IPS-NIHi11 (cell line): ENCODE data around the gene LPP.
"Not testable (repeated sequence)": the region's sequence is repeated elsewhere in the genome, so short reads cannot be mapped to it uniquely, and the experiment has no call there.

ENCODE experiments used
- DNase-seq: peaks from one replicate; pipeline ENCODE4 v3.0.0; 2012; ENCODE audit warnings: mixed read lengths, low spot score

Gene LPP

DNA sequence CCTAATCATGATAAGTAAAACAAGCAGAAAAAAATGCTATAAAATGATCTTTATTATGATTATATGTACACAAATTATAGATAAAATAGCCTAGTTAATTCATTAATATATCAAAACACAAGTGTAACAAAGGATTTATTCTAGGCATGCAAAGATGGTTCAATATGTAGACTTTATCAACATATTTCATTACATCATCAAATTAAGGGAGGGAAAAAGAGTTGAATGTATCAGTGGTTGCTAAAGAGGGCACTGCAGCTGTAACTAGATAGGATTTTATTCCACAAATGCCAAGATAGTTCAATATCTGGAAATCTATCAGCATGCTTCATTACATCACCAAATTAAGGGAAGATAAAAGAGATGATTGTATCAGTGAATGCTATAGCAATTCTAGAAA lies 248.3 kb downstream of the LPP start:
- no peak for DNase-seq

DNA sequence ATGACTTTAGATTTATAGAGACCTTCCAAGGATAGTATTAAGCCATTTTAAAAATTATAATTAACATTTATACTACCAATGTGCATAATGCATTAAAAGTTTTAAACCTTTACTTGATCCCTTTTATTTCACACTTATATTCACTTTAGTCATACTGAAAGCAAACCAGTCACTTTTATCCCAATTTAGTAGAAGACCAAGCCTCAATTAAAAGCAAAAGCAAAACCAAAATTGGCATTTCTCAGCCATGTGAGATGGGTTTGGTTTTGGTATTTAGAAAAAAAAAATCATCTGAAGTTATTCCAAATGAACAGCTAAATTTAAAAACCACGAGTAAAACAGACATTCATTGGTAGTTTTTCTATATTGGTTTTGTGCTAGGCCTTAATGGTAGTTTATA lies 249.4 kb downstream of the LPP start:
- no peak for DNase-seq

DNA sequence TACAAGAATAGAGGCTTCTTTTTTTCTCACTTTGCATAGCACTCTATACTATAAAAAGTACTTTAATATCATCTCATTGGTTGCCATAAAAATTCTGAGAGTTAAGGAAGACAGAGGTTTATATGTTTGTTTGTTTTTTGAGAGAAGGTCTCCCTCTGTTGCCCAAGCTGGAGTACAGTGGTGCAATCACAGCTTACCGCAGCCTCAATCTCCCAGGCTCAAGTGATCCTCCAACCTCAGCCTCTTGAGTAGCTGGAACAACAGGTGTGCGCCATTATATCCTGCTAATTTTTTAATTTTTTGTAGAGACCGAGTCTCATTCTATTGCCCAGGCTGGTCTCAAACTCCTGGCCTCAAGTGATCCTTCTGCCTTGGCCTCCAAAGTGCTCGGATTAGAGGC lies 250.2 kb downstream of the LPP start:
- DNase-seq: no peak

DNA sequence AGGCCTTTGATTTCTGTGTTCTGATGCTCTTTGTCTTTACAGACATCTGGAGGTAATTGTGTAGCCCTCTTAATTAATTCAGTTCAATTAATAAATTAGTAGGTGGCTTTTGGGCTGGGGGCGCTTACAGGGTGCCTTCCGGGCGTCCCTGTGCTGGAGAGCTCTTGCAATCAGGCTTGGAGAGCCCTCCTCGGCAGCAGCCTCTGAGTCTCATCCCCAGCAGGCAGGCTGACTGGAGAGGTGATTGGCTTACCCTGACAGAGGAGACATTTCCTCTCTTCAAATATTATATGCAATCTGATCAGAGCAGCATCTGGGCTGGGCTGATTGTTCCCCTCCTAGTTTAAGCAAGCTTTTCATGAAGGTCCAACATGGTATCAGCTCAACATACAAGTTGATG lies 250.7 kb downstream of the LPP start:
- DNase-seq: no peak

DNA sequence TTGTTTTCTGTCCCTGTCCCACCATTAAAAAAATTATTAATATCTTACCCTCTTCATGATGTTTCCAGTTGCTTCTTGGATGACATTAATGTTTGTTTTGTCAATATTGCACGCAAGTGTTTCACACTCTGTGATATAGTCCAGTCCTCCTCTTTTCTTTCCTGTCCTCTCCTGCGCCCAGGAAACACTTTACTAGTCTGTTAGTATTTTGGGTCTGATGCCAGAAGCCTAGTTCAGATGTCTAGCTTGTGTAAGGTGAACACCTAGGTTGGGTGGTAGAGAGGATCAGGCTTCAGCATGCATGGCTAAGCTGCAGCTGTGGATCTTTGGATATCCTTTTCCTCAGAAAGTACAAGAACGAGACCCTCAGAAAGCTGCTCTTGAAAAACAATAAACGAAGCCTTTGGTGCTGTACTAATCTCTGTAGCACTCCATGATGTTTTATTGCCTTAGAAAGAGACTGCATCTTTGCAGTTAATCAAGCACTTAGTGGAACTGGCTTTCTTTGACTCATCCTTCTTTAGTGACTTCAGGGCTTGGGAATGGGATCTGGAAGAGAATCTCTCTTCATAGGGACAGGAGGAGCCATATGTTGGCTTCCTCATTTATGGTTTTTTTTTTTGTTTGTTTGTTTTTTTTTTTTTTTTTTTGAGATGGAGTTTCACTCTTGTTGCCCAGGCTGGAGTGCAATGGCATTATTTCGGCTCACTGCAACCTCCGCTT lies 253.4 kb downstream of the LPP start:
- no peak for DNase-seq

DNA sequence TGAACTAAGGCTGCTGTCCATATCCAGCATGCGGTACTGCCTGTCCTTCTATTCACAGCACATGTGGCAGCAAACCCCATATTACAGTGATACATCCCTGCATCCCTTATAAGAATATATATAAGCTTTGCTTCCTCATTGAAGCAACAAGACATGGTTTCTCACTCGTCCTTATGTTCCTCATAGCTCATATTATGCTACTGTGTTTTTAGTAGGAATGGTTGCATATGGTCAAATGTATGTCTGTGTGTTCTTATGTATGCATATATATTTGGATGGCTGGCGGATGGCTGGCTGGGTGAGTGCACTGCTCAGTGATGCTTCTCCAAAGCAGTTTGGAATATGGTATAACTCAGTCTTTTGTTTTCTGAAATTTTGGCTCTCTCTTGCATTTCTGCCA lies 254.9 kb downstream of the LPP start:
- no peak for DNase-seq

DNA sequence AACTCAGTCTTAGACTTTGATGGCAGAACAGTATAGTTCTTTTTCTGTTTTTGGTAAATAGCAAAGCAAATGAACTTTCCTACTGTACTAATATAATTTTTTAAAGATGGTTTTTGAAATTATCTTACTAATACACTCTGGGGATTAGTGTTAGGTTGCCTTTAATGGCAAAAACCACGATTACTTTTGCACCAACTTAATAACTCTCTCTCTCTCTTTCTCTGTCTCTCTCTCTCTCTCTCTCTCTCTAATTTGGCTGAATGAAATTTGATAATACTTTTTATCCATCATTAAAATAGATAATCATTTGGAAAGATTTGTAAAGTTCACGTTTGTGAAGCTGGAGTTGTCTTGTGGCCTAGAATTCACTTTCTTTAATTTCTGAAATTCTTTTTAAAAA lies 257.8 kb downstream of the LPP start:
- DNase-seq: no peak

DNA sequence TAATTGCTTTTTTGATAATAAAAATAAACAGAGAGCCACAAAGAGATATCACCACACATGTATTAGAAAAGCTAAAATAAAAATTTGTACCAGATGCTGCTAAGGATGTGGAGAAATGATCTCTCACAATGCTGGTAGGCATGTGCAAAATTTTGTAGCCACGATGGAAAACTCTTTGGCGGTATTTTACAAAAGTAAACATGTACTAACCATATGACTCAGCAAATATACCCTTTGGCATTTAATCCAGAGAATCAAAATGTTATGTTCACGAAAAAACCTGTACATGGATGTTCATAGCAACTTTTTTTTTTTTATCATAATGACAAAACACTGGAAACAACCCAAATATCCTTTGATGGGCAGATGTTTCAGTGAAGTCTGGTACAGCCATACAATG lies 261.2 kb downstream of the LPP start:
- DNase-seq: no peak

DNA sequence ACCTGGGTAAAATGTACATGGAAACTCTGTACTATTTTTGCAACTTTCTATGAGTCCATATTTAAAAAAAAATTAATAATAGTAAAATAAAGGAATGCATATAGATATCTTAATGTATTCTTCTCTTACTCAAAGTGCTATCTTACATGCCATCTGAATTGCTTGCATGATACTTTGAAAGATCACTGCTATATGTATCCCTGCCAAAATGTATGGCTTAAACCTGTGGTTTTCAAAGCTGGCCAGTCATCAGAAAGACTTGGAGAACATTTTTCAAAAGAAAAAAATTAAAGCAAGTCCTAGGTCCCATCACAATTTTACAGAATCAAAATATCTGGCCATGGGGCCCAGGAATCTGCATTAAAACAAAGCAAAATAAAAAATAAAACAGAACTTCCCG lies 262.1 kb downstream of the LPP start:
- DNase-seq: no peak

DNA sequence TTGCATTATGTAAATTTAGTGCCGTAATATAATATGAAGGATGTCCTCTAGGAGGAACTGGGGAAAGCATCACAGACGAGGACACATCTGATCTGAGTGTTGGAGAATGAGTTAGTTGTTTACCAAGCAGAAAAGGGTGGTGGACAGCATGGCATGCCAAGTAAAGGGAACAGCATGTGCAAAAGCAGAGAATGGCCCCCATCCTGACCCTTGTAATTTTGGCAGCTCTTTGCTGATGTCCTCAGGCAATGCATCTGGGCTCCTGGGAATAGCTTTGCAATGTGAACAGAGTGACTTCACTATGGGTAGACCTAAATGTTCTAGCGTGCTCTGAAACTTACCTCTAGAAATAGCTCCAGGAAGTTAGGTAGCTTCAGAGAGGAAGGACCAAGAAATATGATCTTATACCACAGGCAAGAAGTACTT lies 263.3 kb downstream of the LPP start:
- no peak for DNase-seq

DNA sequence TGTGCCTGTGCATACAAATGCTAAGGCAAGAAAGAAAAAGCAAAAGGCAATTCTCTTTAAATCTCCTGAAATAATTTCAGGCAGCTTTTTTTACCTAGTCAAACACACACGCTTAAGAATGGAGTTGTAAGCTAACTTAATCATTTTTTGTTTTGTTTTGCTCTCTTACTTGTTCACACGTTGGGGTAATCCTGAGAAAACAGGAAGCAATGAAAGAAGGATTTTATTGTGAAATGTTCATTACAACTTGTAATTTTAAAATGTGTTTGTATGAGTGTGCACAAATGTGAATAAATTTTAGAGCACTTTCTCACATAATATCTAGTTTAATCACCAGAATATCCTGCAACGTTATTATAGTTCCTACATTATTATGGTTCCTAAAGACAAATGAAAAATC lies 263.8 kb downstream of the LPP start:
- no peak for DNase-seq

DNA sequence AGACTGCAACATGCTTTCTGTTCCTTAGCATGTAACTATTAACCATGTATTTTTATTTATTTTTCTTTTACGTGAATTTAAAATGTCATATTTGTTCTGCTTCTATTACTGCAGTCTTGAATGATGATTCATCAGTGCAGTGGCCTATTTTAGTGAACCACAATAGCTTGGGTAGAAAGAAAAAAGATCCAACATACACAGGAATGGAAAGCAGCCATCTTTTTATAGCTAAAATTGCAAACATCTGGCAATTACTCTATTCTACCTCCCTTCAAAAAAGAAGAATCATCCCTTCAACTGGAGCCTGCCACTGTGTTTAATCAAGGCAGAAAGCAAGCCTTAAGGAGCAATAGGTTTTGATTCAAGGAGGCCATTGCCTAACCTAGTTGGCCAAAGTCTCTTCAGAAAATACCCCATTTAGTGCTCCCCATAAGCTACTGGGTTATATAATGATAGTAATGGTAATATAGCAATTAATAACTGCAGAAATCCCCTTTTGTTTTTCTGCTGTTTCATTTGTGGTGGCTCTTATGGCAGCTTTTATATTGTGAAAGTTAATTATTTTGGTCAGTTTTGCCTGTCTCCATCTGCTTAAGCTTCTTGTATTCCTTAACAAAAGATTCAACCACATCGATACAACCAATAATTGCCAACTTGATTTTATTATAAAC lies 267.3 kb downstream of the LPP start:
- DNase-seq: no peak

DNA sequence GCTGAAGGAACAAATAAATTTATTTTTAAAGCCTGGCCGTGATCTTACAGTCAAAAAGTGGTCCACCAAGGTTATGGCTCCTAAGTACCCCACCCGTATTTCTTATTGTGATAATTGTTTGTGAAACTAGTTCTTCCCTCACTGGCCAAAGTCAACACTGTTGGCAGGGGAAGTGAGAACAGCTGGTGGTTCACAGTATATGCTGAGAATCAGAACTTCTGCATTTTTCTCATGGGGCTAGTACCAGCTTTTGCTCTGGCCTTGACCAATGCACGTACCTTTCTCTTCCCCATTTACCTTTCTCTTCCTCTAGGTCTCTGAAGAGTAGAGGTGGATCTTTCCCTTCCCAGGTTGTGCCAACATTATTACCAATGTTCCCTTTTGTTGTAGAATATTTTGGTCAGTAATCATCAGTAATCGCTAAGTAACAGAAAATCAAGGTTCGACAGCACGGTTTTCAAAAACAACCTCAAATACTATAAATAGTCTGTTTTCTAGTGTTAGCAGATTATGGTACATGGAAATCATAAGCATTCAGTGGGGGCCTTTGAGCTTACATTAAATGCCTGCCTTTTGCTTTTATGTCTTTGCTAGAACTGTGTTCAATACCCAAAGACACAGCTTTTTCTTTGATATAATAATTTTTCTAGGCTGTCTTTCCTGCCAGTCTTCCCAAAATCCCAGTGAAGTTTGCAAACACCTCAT lies 268.0 kb downstream of the LPP start:
- DNase-seq: no peak

DNA sequence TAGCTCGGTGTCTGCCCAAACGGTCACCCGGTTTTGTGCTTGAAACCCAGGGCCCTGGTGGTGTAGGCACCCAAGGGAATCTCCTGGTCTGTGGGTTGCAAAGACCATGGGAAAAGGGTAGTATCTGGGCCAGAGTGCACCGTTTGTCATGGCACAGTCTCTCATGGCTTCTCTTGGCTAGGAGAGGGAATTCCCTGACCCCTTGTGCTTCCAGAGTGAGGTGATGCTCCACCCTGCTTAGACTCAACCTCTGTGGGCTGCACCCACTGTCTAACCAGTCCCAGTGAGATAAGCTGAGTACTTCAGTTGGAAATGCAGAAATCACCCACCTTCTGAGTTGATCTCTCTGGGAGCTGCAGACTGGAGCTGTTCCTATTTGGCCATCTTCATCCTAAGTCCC lies 274.0 kb downstream of the LPP start:
- DNase-seq: not testable (repeated sequence)

DNA sequence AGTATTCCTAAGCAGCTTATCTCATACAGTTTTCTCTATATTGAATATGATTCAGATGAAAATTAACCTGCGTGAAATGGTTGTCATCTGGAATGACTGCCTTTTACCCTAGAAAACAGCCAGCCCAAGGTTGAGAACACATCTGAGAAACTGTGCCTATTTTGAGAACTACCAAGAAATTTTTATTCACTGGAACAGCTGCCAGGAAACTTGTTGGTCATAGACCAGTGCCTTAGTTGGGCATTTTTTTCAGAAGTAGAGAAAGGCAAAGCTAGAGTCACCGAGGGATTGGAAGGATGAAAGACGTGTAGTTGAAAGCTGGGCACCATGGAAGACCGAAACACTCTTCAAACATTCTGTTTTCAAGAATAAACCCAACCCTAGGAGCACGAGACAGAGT lies 277.1 kb downstream of the LPP start:
- no peak for DNase-seq

DNA sequence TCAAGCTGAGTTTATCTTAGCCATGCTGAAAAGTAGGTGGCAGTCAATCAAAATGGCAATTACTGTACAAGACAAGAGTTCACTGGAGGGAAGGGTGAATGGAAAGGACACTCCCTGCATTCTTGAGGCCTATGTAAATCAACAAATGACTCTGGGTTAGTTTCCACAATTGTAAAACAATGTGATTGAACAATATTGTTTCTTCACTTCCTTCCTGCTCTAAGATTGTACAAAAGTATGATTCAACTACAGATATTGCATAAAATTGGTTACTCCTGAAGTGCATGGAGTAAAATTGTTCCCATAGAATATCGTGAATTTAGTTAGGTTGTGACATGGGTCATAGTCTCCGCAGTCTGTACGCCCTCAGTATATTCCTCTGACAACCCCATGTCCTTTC lies 277.6 kb downstream of the LPP start:
- no peak for DNase-seq

DNA sequence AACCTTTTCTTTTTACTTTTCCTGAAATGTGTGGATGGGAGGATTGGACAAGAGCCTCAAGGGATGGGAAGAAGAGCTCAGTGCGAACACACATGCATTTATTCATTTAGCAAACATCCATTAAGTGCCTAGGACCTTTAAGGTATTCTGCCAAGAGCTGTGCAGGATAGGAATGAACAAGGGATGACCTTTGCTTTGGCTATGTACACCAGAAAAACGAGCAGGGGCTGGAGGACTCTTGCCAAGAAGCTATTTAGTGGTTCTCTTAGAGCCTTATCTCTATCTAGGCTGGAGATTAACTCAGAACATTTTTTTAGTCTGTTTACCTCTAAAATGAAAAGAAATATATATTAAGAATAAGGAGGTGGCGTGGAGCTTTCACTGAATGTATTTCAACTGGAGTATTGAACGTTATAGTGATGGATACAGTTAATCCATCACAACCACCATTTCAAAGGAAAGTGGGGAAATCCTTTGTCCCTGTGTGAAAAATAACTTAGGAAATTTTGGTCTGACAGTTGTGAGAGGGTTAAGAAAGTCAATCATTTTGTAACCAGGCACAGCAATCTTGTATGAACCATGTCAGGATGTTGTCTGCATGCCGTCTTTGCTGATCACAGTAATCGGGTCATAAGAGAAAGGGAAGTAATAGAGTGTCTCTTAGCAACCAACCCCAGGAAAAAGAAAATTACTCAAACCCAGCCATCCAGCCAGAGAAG lies 279.0 kb downstream of the LPP start:
- DNase-seq: no peak

DNA sequence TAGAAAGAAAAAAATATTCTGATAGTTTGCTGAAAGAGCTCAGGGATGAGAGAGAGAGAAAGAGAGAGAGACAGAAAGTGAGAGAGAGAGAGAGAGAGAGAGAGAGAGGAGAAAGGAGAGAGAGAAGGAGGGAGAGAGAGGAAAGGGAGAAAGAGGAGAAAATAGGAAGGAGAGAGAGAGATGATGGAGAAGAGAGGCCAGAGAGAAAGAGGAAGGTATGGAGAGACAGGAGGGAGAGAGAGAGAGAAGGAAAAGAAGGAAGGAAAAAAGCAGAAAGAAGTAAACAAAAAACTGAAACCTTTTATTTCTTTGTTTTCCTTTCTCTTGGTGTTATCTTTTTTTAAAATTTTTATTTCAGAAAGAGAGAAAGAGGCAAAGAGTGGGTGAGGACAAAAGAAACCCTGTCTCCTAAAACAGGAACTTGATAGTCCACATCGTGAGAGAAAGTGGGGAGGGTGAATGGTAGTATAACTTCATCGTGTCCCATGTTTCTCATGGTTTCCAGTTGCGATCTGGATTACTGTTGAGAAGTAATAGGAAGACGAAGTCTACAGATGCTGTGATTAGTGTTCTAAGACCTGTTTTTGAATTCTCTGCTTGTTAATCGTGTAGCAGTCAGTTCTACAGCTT lies 279.7 kb downstream of the LPP start:
- no peak for DNase-seq

DNA sequence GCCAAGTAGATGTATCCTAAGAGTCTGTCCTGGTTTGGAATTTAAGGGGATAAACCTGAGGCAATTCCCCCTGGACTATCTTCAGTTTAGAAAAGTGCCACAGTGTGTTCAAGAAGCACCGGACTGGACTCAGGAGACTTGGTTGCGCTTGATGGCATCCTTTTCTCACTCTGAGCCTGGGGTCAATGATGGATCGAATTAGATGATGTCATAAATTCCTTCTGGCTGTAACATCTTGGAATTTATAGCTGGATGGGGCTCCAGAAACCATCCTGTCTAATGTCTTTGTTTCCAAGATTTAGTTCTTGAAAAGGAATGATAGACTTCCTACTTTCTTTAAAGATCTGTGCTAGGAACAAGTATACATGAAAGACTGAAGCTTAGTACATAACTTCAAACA lies 280.6 kb downstream of the LPP start:
- DNase-seq: no peak

DNA sequence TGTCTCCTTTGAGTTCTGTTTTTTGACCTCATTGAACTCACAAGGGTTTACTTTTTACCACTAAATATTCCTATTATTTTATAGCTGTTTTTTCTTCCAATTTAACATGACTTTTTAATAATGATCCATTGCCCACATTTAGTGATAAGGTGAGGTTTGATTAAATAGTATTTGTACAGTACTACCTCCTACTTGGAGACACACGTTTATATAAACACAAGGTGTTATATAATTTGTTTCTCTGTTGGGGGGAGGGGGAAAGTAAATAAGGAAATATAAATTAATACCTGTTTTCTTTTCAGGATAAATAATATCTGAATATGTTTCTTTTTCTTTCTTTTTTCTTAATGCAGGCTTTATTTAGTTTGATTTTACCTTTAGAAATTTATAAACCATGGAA lies 281.3 kb downstream of the LPP start:
- no peak for DNase-seq

DNA sequence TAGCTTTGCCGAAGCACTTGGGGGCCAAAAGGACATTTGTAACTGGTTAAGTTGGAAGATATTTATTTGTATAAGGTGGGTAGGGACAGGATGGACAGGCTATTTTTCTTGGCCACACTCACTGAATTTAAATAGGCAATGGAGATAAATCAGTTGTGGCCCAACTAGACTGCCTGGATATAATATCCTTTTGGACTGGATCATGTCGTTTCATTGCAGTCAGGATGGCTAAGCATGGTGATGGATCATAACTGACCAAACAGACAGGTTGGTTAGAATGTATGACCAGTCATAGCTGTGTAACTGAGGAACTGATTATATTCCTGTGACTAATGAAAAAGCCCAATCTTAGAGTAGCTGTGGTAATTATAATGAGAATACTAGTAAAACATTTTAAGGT lies 284.0 kb downstream of the LPP start:
- no peak for DNase-seq

DNA sequence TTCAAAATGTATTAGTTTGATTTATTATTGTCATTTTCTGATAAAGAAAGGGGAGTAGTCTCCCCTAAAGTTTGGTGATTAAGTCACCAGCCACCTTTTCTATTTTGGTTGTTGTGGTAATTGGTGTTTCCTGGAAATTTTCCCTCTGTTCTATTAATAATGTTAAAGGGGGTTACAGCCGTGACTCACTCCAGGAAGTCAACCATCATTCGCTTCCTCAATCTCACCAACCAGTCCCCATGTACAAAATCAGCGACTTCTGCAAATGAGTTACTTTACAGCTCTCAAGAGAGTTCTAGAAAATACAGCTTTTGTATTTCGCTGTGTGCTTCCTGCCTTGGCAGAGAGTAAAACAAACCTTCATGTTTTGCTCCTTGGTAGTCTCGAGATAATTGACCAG lies 285.1 kb downstream of the LPP start:
- DNase-seq: no peak
